ENCODE results near the gene TXNIP.
A peak's percentile ranks its signal among the peaks of the same experiment; 100 is the strongest.

The TXNIP gene

GRCh38 chr1:146012703-146013558 lies 16.6 kb upstream of the TXNIP start:
- DNase-seq (ENCODE audit: low read depth in 2 of 2) = peak in 1 of 2 donors; percentile 19

- DNase-seq (ENCODE audit: low read depth in 2 of 2) = no peak
These were observed 13.9 kb upstream of the TXNIP start for GRCh38 chr1:146010126-146010738.

- no peak for DNase-seq (ENCODE audit: low read depth in 2 of 2)
These were observed 11.2 kb upstream of the TXNIP start for GRCh38 chr1:146007489-146008133.

- DNase-seq (ENCODE audit: low read depth in 2 of 2) = no peak
These were observed 5.3 kb upstream of the TXNIP start for GRCh38 chr1:146001709-146002108.

DNA sequence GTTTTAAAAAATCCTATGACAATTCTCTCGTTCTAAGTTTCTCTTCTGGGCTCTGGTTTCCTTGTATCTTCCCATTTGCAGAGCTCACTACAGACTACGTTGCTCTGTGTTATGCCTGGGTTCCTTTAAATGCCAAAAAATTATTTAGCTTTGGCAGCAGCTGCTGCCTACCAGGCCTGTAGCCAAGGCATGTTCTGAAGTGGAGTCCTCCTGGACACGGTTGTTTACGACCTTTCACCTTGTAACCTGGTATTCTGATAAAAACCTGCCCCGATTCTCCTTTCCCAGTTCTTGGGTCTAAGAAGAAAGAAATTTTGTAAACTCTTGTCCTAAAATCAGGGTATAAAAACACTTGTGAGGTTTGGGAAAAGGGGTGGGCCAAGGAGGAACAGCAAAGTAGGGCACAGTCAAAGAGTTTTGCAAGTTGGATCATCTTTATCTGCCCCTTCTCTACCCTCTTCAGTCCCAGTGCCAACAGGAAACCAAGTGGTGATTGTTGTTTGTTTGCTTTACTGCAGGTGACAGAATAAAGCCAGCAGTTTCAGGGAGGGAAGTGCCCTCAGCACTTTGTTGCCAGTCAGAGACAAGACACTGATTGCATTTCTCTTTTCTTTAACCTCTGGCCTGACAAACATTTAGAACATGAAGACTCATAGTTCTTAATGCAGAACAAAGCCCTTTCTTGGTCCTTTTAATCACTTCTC lies 3.1 kb upstream of the TXNIP start:
- DNase-seq (ENCODE audit: low read depth in 2 of 2) = no peak

DNA sequence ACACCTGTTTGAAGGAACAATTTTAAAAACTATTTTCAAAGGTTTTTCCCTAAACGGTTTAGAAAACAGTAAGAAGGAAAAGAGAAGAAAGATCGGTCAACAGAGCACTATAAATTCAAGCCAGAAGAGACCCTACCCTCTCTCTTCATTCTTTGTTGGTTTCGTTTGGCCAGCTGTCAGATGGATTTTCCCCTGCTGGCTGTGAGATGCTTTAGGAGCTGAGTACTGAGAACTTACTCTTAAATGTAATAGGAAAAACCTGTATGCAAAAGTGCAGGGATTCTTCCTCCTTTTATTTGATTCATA lies 1.3 kb upstream of the TXNIP start:
- no peak for DNase-seq (ENCODE audit: low read depth in 2 of 2)

DNA sequence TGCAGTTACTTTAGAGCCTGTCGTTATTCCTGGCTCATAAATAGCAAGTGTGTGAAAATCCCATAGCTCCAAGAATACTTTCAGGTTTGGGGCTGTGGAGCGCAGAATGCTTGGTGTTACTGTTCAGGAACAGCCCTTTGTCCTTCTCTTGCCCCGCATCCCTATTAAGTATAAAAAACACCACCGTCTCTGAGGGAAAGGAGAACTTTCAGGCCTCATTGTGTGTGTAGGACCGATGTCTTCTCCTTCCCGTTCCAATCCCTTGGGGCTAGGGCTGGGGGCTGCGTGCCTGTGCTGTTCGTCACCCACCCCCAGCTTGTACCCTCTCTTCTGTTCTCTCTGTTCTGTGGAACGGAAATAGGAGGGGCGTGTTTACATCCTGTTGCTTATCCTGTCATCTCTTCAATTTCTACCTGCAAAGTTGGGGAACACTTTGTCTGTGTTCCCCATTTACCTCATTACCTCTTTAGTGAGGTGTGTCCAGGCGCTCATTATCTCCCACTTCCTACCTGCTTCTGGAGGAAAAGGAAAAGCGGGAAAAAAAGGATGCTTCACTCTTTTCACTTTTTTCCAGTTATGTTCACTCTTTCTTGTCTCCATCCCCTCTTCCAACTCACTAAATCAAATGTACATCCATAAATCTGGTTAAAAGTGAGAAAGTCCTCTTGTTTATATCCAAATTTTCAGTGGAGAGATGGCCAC lies 788 bp upstream of the TXNIP start:
- no peak for DNase-seq (ENCODE audit: low read depth in 2 of 2)

GRCh38 chr1:145995964-145996432 lies 381 bp downstream of the TXNIP start:
- DNase-seq (ENCODE audit: low read depth in 2 of 2) = no peak

- no peak for DNase-seq (ENCODE audit: low read depth in 2 of 2)
These were observed 1.1 kb downstream of the TXNIP start for GRCh38 chr1:145995148-145995881.

GRCh38 chr1:145994391-145995120 lies 1.8 kb downstream of the TXNIP start:
- DNase-seq (ENCODE audit: low read depth in 2 of 2) = no peak

GRCh38 chr1:145993618-145994390 lies 2.6 kb downstream of the TXNIP start:
- DNase-seq (ENCODE audit: low read depth in 2 of 2) = no peak

- DNase-seq (ENCODE audit: low read depth in 2 of 2) = no peak
These were observed 3.3 kb downstream of the TXNIP start for GRCh38 chr1:145992958-145993617.

DNA sequence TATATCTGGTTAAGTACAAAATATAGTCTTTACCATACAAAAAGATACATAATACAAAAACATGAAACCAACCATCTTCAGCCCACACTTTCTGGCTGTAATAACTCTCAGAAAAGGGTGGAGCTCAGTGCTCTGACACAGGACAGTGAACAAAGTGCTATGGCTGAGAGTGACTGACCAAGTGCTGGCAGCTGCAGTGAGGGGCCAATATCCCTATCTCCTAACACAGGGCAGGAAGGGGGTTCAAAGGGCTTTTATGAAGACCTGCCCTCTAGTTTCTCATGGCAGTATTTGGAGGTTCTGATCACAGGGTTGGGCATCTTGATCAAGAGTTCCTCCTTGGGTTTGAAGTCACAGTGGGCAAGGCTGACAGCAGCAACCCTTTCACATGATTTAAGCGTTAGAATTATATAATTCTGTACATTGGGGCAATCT lies 3.9 kb downstream of the TXNIP start:
- no peak for DNase-seq (ENCODE audit: low read depth in 2 of 2)

- DNase-seq (ENCODE audit: low read depth in 2 of 2) = no peak
These were observed 4.5 kb downstream of the TXNIP start for GRCh38 chr1:145991735-145992412.

- DNase-seq (ENCODE audit: low read depth in 2 of 2) = no peak
These were observed 6.0 kb downstream of the TXNIP start for GRCh38 chr1:145990249-145990855.

DNA sequence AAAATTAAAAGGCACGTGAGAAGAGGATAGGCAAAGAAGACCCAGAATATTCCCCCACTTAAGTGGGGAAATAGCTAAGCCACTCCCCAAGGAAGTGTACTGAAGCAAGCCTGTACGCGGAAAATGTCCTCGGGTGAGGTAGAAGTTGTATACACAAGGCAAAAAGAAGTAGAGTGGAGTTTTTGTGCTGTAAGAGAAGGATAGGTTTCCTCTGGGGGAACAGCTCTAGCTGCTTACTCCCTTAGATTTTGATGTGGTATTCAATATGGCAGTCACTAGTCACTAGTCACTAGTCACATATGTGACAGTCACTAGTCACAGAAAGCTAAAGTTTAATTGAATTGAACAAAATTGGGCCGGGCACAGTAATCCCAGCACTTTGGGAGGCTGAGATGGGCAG lies 7.6 kb downstream of the TXNIP start:
- DNase-seq (ENCODE audit: low read depth in 2 of 2) = no peak

GRCh38 chr1:145987926-145988325 lies 8.5 kb downstream of the TXNIP start:
- no peak for DNase-seq (ENCODE audit: low read depth in 2 of 2)

DNA sequence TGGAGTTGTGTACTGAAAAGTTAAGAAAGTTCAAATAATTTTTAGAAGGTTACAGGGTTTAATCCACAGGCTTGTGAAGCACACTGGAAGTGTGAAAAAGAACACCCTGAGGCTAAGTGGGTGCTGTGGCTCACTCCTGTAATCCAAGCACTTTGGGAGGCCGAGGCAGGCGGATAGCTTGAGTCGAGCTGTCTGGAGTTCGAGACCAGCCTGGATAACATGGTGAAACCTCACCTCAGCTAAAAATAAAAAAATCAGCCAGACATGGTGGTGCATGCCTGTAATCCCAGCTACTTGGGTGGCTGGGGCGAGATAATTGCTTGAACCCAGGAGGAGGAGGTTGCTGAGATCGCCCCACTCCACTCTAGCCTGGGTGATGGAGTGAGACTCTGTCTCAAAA lies 9.8 kb downstream of the TXNIP start:
- DNase-seq (ENCODE audit: low read depth in 2 of 2) = no peak
